HG03439 (cell line): ENCODE data around the gene TSPAN2.
"Not testable (repeated sequence)": the region's sequence is repeated elsewhere in the genome, so short reads cannot be mapped to it uniquely, and the experiment has no call there.

Source experiments
- ATAC-seq: cut with Tn5 transposase; IDR thresholded peaks from one replicate; pipeline ENCODE4 v1.9.1; 2021; ENCODE audit warnings: mild to moderate bottlenecking, moderate library complexity; ENCODE audit not compliant: unreplicated experiment

TSPAN2 gene

GRCh38 chr1:115041654-115042053 lies 47.6 kb downstream of the TSPAN2 start:
- no peak for ATAC-seq

- no peak for ATAC-seq
Measured at GRCh38 chr1:115040501-115040900, 48.8 kb downstream of the TSPAN2 start.

GRCh38 chr1:115036814-115037507 lies 52.3 kb downstream of the TSPAN2 start:
- ATAC-seq, result no peak

GRCh38 chr1:115035652-115036051 lies 53.7 kb downstream of the TSPAN2 start:
- ATAC-seq, result no peak

- no peak for ATAC-seq
Measured at GRCh38 chr1:115031595-115031994, 57.7 kb downstream of the TSPAN2 start.

GRCh38 chr1:115029526-115029925 lies 59.8 kb downstream of the TSPAN2 start, which contains the start of gene TSHB:
Gene TSHB (plus strand): TSS chr1:115029826. CDS start chr1:115033363, 3,537 bp downstream.
- no peak for ATAC-seq

- no peak for ATAC-seq
Measured at GRCh38 chr1:115023593-115023992, 65.7 kb downstream of the TSPAN2 start.

- no peak for ATAC-seq
Measured at GRCh38 chr1:115021145-115021544, 68.2 kb downstream of the TSPAN2 start.

GRCh38 chr1:115019549-115019948 lies 69.8 kb downstream of the TSPAN2 start:
- not testable (repeated sequence) for ATAC-seq

- no peak for ATAC-seq
Measured at GRCh38 chr1:115013792-115014191, 75.5 kb downstream of the TSPAN2 start.

- no peak for ATAC-seq
Measured at GRCh38 chr1:115012434-115012833, 76.9 kb downstream of the TSPAN2 start.

GRCh38 chr1:115012006-115012405 lies 77.3 kb downstream of the TSPAN2 start:
- ATAC-seq, result no peak

GRCh38 chr1:115006191-115006590 lies 83.1 kb downstream of the TSPAN2 start:
- no peak for ATAC-seq
